Thyroid gland (tissue), 4 donors: Measurements from ENCODE around the gene MYO15A.

ENCODE experiments used
- CTCF ChIP-seq, 6 experiments: fragments of 200-600 bp in 3 of 6; fragments of 450-650 bp in 3 of 6; sonication (generic) in 3 of 6; IDR thresholded peaks; one replicate each; pipeline ENCODE4 v1.5.1; 2016 to 2019; ENCODE audit warnings: antibody characterized with exemption in 6 of 6, mild to moderate bottlenecking in 2 of 6, inconsistent platforms in 1 of 6, moderate library complexity in 1 of 6
- POLR2A ChIP-seq, 2 donors: fragments of 450-650 bp; IDR thresholded peaks; one replicate each; pipeline ENCODE4 v1.6.1; 2017; ENCODE audit warnings: antibody characterized with exemption in 2 of 2, mild to moderate bottlenecking in 2 of 2, moderate library complexity in 1 of 2

GRCh38 chr17:18195246-18195645, 86.7 kb downstream of the MYO15A start:
- TF ChIP-seq CTCF (IDR thresholded peaks at IDR 0.05), result no peak
- no peak for TF ChIP-seq POLR2A (IDR thresholded peaks at IDR 0.05)
